GM12891 (cell line): ENCODE measurements around the gene NUTM2F.
"Not testable (repeated sequence)": the region's sequence is repeated elsewhere in the genome, so short reads cannot be mapped to it uniquely, and the experiment has no call there.

Source experiments
- PAX5 ChIP-seq: IDR thresholded peaks from 2 replicates; pipeline ENCODE4 v1.6.1; 2011; ENCODE audit warnings: low read length, moderate library complexity, mild to moderate bottlenecking; ENCODE audit not compliant: insufficient read depth, severe bottlenecking
- POLR2A ChIP-seq: IDR thresholded peaks from 2 replicates; pipeline ENCODE4 v1.6.1; 2011; ENCODE audit warnings: low read depth, low read length, control low read depth
- POLR2AphosphoS5 ChIP-seq: IDR thresholded peaks from 2 replicates; pipeline ENCODE4 v1.6.1; 2011; ENCODE audit warnings: low read depth, low read length, control low read depth
- POU2F2 ChIP-seq: IDR thresholded peaks from 2 replicates; pipeline ENCODE4 v1.6.1; 2011; ENCODE audit warnings: low read depth, mild to moderate bottlenecking, control low read depth, low read length, moderate library complexity
- SPI1 ChIP-seq: IDR thresholded peaks from 2 replicates; pipeline ENCODE4 v1.6.1; 2011; ENCODE audit warnings: low read depth, low read length, control low read depth
- TAF1 ChIP-seq: IDR thresholded peaks from 2 replicates; pipeline ENCODE4 v1.6.1; 2011; ENCODE audit warnings: low read depth, low read length, control low read depth

GRCh38 chr9:94375197-94375596 is 46.8 kb upstream of the NUTM2F start:
- 0 out of 2 replicates have a peak, but pooled peaks have one; percentile 34 for TF ChIP-seq POLR2A
- not testable (repeated sequence) for TF ChIP-seq TAF1, POLR2AphosphoS5, SPI1, POU2F2, PAX5
